GM21576 (cell line): Measurements from ENCODE around the gene RLN3.
A peak's percentile ranks its signal among the peaks of the same experiment; 100 is the strongest.

Experiments
- ATAC-seq: cut with Tn5 transposase; IDR thresholded peaks from one replicate; pipeline ENCODE4 v1.9.1; 2021; ENCODE audit warnings: mild to moderate bottlenecking, moderate library complexity; ENCODE audit not compliant: unreplicated experiment

RLN3 gene

DNA sequence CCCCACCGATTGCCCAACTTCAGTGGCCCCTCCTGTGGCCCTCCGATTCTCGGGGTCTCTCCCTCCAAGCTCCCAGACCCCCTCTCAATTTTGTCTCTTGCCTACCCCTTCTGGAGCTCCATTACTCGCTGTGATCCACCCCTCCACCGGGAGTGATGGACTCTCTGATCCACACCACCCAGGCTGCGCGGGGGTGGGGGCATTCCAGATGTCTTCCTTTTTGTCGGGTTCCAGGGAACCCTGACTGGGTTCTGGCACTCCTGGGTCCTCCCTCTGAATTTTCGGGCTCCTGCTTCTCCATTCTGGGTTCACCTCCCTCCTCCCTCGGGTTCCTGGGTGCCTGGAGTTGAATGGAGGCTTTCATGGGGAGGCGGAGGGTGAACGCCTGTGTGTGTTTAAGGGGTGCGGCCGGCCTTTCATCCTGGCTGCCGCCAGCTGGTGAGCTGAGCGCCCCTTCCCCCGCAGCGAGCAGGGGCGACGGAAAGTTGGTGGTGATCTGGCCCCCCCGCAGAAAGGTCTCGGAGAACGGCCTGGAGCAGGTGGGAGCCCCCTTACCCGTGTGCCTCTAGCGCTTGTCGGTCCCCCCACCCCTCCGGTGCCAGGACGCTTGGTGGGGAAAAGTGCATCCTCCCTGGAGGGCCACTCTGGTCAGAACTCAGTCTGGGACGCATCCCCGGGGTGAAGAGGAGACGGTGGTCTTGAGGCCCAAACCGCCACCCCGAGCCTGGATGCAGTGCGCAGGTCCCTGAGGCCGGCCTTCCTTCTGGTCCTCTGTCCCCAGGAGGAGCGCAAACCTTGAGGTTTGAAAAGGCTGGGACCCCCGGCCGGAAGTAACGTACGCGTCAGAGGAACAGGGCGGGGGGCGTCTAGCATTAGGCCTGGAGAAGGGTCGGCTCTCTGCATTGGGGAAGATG is 46.2 kb downstream of the RLN3 start:
- peak; percentile 4 for ATAC-seq

DNA sequence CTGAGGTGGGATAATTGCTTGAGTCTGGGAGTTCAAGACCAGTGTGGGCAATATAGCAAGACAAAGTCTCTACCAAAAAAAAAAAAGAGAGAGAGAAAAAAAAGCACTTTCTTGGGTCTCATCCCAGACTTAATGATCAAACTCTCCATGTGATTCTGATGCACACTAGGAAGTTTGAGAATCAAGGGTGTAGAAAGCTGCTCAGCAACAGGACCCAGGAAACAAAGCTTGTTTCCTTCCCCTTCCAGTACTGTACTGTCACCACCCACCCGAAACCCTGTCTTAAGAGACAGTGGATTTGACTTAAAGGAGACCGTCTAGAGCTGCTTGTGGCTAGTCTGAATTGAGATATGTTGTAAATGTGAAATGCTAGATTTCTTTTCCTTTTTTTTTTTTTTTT is 50.5 kb downstream of the RLN3 start:
- ATAC-seq = no peak
